NCI-H82 treated with DMSO at 0.1 percent for 48 hours (cell line): ENCODE data around the gene SLC66A1.
A peak's percentile ranks its signal among the peaks of the same experiment; 100 is the strongest.

Experiments used
- DNase-seq: peaks from one replicate; lab custom pipeline; 2025; ENCODE audit not compliant: unreplicated experiment; lab: John Stamatoyannopoulos, UW

Gene SLC66A1

DNA sequence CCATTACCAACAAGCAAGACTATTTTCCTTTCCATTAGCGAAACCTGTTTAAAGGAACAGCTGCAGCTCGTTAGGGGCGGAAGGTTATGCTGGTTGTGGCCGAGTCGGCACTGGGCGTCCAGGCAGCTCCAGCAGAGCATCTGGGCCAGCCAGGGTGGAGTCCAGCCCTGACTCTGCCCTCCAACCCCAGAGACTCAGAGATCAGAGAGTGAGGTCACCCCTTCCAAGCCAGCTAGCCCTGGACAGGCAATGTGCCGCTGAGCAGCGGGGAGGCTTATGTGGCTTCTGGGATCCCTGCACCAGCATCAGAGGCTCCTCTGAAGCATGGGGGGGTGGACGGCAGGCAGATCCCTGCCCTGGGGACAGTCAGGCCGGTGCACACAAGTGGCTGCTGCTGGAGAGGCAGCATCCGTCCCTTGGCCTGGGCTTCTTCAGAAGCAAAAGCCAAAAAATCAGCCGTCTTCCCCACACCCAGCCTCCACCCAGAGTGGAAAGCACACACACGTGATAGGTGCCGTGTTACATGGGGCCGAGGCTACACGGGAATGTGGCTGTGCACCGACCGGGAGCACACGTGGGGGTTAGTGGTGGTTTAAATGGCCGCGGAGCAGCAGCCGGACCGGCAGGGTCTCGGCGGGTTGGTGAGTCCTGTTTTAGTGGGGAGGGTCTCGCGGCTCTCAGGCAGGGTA is 30.1 kb downstream of the SLC66A1 start:
- no peak for DNase-seq

GRCh38 chr1:19342894-19343616 is 30.9 kb downstream of the SLC66A1 start:
- no peak for DNase-seq

- no peak for DNase-seq
Measured at GRCh38 chr1:19343617-19344350, 31.7 kb downstream of the SLC66A1 start.

- DNase-seq = peak; percentile 21
Measured at GRCh38 chr1:19344372-19344810, 32.3 kb downstream of the SLC66A1 start.

DNA sequence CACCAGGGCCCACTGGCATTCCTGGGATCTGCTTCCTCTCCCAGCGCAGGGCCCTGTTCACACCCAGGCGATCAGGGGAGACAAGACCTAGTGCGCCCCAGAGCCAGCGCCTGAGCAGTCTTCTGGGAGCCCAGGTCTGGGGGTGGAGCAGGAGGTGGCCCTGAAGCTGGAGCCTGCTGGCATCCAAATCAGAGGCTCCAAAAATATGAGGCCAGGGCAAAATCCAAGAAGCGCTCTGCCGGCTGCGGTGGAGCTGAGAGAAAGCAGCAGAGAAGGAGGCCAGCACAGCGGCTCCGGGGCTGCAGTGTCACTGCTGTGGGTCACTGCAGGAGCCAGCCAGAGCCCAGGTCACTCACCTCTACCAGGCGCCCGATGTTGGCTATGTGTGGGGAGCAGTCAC is 32.7 kb downstream of the SLC66A1 start:
- DNase-seq = no peak

GRCh38 chr1:19345391-19345790 is 33.3 kb downstream of the SLC66A1 start:
- DNase-seq = no peak

- no peak for DNase-seq
Measured at GRCh38 chr1:19346026-19346425, 33.9 kb downstream of the SLC66A1 start.

DNA sequence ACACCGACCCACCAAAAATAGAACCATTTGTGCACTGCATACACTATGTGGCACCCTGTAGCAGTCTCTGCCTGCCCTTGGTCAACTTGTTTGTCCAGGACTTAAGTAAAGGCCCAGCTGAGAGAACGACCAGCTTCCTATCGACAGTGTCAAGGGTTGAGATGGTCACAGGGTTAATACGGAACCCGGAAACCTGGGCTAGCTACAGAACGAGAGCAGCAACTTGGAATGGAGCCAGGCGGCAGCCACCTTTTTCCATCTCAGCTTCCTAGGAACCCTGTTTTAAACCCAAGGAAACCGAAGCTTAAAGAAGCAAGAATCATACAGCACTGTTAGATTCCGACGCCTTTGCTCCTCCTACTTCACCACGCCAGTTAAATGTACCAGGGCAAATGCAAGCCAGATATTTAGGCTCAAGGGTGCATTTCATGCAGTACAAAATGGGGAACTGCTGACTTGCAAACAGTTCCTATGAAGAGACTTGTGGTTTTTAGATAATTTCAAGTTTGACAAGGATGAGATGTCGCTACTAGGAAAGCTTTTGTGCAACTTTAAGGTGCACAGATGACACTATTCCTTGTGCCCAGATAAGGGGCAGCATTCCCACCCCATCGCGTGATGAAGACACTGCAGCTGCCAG is 35.5 kb downstream of the SLC66A1 start:
- DNase-seq = no peak

DNA sequence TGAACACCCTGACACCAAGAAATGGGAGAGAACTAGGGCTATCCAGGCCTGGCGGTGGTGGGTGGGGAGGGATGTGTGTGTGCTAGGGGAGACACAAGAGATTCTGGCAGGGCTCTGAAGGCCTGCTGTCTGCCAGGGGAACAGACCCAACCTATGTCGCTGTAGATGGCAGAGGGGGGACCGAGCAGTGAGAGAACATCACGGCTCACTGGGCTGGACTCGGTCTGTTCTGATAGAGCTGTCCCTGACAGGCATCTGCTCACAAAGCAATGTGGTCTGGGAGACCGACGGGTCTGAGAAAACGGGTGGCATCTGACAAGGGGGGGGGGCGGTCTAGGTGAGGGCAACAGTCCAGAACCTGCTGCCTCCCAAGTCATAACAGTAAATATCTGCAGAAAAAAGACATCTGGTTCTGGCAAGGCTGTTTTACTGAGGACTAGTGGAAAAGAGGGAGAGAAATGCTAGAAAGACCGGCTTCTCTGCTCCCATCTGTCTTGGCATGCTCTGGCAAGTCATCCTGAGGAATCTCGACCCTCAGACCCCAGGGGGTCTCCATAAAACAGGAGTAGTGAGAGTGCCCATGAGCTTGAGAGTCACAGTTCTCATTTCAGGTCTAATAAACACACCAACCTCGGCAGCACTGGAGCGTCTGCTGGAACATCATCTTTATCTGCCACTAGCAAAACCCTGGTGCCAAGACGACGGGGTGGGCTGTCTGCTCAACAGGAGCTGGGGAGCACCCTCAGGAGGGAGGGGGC is 36.5 kb downstream of the SLC66A1 start:
- DNase-seq = no peak

- DNase-seq = no peak
Measured at GRCh38 chr1:19349999-19350398, 37.9 kb downstream of the SLC66A1 start.

DNA sequence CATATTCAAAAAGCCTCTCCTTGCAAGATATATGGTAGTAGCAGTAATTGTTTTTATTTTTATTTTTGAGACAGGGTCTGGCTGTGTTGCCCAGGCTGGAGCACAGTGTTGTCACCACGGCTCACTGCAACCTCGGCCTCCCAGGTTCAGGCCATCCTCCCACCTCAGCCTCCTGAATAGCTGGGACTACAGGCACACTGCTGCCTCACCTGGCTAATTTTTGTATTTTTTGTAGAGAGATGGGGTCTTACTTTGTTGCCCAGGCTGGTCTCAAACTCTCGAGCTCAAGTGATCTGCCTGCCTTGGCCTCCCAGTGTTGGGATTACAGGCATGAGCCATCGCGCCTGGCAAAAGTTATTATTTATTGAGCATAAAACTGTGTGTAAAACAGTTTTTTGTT is 38.4 kb downstream of the SLC66A1 start:
- no peak for DNase-seq

- DNase-seq = no peak
Measured at GRCh38 chr1:19351873-19352272, 39.7 kb downstream of the SLC66A1 start.

GRCh38 chr1:19352839-19353238 is 40.7 kb downstream of the SLC66A1 start:
- no peak for DNase-seq

DNA sequence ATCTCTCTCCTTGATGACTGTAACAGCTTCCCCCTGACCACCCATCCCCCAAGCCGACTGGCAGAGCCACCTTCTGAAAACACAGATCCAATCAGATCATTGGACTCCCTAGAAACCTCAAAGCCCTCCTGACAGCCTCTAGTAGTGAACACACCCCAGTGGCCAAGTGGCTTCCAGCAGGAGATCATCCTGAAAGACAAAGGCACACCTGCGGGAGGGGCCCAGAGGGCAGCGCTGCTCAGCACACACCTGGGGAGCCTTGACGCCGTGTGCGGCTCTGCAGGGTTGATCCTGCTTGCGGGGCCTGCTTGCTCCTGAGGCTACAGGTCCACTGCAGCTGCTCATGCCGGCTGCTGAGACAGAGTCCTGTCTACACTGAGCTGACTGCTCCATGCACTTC is 41.5 kb downstream of the SLC66A1 start:
- no peak for DNase-seq

- DNase-seq = no peak
Measured at GRCh38 chr1:19354531-19354981, 42.4 kb downstream of the SLC66A1 start.

DNA sequence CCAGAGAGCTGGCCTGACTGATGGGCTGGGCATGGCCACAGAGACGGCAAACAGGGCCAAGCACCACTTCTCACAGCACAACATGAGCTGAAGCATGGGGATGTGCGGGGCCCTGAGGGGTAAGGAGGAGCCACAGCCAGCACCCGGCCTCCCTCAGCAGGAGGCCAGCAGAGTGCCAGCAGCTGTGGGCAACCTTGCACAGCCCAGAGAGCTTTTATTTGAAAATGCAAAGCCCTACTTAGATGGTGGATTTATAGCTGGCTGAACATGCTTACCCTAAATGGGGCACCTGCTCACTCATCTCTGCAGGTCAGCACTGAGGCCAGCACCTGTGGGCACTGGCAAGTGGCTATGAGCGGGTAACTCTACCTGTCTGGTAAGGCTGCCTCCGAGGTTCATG is 44.1 kb downstream of the SLC66A1 start:
- DNase-seq = no peak

DNA sequence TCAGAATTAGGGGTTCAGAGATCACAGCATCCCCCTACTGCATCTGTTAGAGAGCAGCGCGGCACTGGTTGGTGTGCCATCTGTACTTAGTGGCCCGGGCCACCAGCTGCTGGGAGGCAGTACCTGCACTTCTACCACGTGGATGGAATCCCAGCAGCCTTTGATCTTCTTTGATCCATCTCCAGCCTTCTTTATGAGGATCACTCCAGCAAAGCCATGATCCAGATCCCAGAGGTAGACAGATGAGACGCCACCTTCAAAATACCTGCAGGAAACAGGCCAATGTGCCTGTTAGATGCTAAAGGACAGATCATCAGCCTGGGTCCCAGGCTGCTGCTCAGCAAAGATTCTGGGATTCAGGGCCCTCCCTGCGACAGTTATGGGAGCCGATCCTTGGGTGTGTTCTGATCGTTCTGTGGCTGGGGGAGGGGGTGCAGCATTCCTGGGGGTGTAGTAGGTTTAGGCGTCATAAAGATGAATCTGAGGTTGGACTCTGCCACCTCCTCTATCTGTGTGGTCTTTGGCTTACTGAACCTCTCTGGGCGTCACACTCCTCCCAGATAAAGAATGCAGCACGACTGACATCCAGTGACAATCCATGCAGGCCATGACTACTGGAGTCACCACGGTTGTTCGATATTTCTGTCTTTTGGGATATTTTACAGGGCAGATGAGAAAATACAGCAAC is 45.3 kb downstream of the SLC66A1 start:
- DNase-seq = no peak

DNA sequence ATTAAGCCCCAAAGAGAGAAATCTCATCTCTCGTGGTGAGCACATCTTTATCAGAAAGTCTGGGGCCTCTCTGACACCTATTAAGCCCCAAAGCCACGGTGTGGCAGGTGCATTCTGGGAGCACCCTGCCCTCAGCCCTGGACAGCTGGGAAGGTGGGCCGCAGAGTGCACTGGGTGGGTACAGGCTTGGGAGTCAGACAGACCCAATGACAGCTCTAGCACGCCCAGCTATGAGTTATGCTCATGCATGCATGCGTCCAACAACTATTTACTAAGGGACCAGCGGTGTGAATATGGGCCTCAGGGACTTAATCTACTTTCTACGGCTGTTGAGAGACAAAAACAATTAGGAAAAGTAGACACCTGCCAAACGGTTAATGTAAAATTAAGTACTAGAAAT is 46.6 kb downstream of the SLC66A1 start:
- no peak for DNase-seq

DNA sequence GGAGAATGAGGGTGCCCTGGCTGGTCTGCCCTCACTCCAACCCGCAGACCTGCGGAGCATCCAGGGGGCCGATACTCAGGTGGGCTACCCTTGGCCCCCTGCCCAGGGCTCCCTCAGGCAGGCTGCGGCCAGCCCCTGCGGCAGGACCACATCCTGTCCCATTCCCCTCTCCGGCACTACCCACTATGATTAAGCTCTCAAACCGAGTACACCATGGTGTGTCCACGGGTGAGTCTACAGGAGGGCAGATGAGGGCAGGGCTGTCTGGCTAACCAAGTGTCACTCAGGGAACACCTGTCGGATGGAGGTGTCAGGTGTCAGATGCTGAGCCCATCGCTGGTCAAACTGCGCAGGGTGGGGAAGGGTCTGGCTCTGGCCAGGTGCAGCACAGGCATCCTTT is 47.2 kb downstream of the SLC66A1 start:
- DNase-seq = no peak

GRCh38 chr1:19360016-19360415 is 47.9 kb downstream of the SLC66A1 start:
- DNase-seq = no peak
